GM19372 (cell line): ENCODE data around the gene PCED1B.
"Not testable (repeated sequence)": the region's sequence is repeated elsewhere in the genome, so short reads cannot be mapped to it uniquely, and the experiment has no call there.

Experiments used
- ATAC-seq: cut with Tn5 transposase; IDR thresholded peaks from one replicate; pipeline ENCODE4 v1.9.1; 2021; ENCODE audit warnings: mild to moderate bottlenecking, low read depth, moderate library complexity; ENCODE audit not compliant: unreplicated experiment

The PCED1B gene

DNA sequence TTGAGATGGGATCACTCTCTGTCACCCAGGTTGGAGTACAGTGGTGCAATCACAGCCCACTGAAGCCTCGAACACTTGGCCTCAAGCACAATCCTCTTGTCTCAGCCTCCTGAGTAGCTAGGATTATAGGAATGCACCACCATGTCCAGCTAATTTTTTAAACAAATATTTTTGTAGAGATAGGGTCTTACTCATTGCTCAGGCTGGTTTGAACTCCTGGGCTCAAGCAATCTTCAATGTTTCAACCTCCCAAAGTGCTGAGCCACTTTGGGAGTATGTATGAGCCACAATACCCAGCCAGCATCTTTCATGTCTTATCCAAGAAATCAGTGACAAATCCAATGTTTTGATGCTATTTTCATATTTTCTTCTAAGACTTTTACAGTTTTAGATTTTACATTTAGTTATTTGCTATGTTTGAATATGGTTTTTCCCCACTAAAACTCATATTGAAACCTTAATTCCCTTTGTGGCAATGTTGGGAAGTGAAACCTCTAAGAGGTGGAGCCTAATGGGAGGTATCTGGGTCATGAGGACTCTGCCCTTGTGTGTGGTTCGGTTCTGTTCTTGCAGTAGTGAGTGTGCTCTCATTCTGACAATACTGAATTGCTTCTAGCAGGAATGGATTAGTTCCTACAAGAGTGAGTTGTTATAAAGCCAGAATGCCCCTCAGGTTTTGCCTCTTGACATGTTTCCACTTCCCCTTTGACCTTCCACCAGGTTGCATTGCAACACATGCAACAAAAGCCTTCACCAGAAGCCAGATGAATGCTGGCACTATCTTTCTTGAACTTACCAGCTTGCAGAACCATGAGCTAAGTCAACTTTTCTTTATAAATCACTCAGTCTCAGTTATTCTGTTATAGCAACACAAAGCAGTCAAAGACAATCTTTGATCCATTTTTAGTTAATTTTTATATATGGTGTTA is 81.2 kb downstream of the PCED1B start:
- no peak for ATAC-seq

DNA sequence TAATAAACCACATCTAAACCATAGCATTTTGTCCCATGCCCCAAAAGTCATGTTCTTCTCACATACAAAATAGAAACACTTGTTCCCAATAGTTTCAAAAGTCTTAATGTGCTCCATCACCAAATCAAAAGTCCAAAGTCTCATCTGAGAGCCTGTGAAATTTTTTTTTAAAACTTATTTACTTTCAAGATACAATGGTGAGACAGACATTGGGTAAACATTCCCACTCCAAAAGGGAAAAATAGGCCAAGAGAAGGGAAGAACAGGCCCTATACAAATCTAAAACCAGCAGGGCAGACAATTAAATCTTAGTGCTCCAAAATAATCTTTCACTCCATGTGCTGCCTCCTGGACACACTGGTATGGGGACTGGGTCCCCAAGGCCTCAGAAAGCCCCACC is 84.7 kb downstream of the PCED1B start:
- ATAC-seq = no peak

DNA sequence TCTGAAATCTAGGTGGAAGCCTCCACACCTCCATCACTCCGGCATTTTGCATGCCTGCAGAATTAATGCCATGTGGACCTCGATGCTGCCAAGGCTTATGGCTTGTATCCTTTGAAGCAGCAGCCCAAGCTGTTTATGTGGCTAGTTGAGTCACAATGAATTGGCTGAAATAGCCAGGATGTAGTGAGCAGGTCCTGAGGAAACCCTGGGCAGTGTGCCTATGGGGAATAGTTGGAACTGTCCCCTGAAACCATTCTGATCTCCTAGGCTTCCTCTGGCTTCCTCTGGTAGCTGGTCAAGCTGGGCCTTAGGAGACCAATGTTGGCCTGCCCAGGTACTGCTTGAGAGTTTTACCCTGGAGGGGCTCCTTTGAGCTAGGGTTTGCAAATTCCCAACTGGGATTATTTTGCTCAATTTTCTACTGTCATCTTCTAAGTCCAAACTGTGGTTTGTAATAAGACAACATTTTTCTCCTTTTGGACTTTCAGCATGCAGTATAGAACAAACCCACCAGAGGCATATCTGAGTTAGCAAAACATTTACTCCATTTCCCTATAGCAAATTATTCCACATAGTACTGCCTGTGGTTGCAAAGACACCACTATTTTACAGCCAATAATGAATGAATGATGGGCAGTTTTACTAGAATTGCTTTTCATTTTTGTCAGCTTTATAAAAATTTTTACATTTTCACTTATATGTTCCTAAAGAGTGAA is 85.5 kb downstream of the PCED1B start:
- no peak for ATAC-seq

DNA sequence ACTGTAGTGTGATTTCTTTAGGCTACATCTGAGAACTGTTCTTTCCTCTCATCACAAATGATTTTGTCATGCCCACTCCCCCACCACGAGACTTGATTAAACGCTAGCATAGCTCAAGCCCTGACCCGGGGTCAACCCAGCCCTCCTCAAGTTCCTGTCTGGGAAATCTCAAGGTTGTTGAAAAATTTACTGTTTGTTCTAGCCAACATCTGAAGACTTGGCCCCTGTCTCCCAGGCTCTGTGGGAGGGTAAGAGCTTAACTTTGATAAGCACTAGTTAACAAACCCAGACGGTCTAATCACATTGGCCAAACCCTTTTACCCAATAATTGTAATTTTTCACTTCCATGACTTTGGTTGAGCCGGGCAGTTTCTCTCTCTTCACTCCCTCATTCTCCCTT is 86.5 kb downstream of the PCED1B start:
- no peak for ATAC-seq

DNA sequence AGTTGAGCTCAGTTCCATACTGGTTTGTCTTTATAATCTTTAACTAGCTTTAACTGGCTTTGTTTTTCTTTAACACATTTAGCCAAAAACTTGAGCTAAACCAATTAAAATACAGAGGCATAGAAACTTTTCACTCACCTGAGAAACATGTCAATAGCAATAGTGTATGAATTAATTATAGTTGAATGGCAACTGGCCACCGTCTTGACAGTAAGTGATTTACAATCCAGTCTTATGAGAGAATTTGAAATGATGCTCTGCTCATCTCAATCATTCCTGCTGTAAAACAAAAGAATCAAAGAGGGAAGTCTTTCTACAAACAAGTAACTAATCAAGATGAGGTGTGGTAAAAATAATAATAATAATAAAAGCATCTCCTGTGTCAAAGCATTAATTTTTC is 86.9 kb downstream of the PCED1B start:
- no peak for ATAC-seq

DNA sequence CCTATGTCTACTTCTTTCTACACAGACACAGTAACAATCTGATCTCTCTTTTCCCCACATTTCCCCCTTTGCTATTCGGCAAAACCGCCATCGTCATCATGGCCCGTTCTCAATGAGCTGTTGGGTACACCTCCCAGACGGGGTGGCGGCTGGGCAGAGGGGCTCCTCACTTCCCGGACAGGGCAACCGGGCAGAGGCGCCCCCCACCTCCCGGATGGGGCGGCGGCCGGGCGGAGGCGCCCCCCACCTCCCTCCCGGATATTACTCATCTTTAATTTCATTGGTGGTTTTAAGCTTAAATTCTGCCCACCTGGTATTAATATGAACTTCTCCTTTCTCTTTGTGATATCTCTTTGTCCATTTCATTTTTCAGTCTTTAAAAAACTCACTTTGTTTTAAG is 90.9 kb downstream of the PCED1B start:
- ATAC-seq = not testable (repeated sequence)

DNA sequence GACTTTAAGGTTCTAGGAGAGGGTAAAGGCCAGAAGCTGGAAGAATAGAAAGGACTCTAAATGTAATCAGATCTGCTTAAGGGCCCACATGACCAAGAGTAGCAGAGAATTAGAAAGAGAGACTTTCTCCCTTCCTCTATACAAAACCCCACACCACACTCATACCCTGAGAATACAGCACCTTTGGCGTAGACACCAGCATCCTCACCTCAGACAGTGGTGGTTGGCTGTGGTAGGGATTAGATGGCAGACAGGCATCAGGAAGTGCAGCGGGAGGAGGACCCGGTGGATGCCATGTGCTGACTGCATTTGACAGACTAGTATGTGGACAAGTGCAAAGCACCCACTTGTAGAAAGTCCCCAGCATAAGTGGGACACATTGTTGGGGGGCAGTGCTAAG is 98.6 kb downstream of the PCED1B start:
- ATAC-seq = no peak

DNA sequence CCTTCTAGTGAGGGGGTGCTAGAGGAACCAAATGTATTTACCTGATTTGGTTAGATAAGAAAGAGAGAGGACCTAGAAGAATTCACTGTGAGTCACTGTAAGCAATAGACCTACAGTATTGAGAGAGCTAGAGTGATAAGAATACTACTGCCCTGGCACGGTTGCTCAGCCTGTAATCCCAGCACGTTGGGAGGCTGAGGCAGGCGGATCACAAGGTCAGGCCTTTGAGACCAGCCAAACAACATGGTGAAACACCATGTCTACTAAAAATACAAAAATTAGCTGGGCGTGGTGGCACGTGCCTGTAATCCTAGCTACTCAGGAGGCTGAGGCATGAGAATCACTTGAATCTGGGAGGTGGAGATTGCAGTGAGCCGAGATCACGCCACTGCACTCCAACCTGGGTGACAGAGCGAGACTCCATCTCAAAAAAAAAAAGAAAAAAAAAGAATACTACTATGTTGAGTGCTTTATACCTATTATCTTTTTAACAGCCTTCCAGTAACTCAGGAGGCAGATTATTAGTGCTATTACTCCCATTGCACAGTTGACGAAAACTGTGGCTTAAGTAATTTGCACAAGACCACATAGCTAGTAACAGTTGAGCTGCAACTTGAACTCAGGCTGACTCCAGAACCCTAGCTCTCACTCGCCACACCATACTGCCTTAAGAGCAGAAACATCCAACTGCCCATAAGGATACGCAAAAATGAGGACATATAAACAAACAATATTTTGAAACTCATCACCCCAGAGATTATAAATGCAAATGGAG is 102.9 kb downstream of the PCED1B start:
- ATAC-seq = not testable (repeated sequence)

DNA sequence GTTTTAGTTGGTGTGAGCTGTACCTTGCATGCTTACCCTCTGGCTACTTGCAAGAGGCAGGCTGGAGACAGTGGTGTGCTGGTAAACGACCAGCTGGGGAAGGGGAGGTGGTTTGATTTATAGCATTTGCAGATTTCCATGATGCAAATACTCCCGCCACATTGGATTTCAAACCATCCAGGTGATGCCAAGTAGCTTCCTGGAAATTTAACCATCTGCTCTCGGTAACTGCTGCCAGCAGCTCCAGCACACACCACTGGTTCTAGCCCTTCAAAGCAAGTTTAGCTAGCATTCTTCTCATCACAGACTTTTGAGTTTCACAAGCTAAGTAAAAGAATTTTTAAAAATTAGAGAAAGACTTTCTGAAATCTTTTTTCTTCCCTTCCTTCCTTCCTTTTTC is 104.8 kb downstream of the PCED1B start:
- no peak for ATAC-seq

DNA sequence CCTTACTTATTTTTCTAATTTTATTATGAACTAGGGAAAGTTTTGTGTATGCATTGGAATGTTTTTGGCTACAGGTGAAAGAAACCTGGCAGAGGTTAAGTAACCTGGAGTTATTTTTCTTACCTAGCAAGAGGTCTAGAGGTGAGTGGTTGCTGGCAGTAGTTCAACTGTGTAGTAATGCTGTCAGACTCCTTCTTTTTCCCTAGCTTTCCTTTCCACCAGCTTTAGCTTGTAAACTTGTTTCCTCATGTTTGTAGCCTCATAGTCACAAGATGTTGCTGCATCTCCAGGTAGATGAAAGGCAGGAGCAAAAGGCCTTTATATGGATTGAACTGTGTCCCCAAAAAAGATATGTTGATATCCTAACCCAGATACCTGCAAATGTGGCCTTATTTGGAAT is 105.4 kb downstream of the PCED1B start:
- ATAC-seq = no peak

DNA sequence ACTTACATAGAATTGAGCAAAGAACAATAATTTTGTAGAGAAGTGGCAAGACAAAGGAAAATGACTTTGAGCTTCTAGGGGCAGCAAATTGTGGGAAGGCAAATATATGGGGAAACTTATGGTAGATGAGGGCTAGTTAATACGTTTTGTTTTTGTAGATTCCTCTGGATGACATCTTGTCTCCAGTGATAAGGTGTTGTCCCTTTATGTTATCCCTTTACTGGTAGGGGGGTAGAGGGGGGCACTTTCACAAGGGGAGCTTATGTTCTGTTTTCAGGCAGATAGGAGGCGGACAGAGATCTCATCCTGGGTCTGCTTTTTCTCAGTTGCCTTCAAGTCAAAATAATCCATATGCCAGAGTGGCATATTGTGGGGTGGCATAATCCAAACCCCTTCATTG is 106.8 kb downstream of the PCED1B start:
- no peak for ATAC-seq

DNA sequence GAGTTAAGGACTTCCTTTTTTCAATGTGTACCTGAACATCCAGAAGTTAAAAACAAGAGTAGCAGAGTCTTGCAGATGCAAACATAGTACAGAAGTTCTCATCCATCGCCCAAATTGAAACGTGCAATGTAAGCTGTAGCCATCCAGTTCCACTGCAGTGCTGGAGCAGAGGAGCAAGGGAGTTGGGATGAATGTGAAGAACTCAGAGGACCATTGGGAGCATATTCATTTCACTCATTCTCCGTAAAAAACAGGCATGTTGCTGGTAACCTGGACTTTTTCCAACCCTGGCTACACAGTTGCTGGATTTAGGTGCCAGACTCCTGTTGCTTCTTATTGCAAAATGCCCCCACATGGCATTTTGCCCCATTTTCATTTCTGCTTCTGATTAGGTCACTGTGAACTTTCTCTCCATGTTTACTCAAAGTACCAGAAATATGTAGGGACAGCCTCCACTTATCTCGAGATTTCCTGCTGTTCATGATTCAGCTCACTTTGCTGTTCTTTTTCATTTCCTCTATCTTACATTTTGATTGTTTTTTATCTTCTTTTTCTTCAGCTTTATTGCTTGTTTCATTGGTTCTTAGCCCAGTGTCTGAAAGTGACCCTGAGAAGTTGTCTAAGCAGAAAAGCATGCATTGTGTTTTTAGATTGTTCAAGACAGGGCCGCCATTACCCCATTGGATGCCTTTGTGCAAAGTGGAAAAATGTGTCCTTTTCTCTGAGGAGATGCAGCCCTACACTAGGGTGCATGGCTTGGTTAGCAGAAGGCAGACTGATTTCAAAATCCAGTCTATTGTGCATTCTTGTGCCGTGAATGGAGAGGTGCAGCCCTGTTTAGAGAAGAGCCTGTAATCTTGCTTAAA is 109.4 kb downstream of the PCED1B start:
- no peak for ATAC-seq

DNA sequence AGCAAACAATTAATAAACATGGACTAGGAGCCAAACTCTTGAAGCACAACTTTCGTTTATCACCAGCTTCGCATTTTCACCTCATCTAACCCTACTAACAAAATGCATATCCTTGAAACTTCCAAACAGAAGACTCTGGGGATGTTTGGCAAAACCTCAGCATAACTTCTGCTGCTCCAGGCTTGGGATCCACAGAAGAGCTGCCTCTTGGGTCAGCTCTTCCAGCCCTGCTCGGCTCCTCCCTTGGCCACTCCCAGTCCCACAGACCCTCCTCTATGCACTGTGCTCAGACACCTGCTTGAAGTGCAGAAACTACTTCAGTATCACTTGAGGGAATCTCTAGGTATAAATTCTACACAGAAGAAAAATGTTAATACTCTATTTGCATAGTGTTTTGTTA is 110.3 kb downstream of the PCED1B start:
- ATAC-seq = no peak

DNA sequence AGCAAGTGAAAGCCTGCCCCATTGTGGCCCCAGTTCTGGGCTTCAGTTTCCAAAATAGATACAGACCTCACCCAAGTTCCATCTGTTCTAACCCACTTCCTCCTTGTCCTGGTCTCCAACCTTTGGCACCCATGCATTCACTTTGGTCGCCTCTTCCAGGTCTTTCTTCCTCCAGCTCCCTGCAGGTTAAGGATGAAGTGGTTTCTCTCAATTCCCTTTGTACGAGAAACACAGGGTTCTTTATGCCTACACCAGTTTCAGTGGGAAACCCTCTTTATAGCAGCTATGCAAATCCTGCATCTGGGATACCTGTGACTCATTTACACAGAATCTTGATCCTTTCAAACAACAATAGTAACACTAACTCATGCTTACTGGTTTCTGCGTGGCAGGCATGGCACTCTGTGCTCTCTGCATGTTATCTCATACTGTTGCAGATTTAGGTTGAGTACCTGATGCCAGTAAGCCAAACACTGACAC is 110.9 kb downstream of the PCED1B start:
- no peak for ATAC-seq

DNA sequence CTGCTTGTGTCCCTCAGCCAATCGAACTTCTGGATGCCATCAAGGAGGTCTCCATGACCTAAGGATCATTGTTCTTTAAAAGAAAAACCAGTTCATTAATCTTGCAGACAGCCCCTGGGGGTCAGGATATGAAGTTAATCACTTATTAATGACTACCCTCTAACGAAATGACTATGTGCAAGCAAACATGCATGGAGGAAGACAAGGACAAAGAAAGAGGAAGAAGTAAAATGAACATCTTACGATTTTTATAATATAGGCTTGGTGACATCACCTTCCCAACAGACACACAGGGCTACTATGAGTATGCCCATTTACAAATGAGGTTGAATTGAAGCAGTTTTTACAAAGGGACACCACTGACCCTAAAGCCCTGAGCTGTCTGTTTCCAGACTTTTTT is 111.5 kb downstream of the PCED1B start:
- no peak for ATAC-seq

DNA sequence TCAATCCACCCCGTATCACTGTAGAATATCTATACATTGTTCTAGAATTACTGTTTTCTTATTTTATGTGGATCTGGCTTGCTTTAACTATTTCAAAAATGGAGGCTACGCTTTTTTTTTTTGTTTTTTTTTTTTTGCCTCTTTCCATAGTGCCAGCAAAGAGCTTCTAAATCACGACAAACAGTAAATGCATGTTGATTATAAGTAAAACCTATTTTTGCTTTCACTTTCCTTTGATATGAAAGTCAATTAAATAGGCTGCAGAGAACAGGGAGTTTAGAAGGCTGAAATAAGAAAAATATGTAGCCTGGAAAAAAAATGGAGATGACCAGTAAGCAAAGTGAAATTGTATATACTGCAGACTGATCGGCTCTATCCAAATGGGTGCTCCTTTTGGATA is 112.6 kb downstream of the PCED1B start:
- no peak for ATAC-seq

DNA sequence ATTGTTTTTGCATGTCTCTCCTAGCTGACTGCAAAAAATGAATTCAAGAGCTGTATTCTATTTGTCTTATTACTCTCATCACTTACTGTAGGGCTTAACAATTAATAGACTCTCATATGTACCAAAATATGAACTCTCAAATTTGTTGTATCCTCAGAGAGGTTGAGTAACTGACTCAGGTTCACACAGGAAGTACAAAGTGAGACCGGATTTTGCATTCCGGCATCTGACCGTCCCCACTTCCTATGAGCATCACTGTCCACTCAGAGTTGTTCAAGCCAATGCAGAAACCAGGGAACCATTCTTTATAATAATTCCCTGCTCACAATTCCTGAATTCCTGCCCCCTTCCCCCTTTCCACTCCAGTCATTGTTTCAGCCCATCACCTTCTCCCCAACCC is 113.6 kb downstream of the PCED1B start:
- no peak for ATAC-seq

DNA sequence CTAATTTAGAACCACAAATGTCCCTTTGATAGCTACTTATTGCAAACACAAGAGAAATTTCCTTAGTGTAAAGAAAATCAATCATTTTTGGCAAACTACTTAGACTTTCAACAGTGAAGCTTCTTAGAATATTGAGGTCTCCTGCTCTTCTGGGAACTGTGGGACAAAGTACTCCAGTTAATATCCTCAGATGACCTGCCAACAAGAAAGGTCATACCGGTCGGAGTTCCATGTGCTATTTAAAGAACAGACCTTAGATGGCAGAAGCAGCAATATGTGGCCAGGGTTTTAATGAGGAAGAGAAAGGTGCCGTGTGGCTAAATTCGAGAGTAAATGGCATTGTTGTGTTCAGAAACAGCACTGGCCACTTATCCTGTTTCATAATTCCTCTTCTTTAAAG is 115.1 kb downstream of the PCED1B start:
- no peak for ATAC-seq

DNA sequence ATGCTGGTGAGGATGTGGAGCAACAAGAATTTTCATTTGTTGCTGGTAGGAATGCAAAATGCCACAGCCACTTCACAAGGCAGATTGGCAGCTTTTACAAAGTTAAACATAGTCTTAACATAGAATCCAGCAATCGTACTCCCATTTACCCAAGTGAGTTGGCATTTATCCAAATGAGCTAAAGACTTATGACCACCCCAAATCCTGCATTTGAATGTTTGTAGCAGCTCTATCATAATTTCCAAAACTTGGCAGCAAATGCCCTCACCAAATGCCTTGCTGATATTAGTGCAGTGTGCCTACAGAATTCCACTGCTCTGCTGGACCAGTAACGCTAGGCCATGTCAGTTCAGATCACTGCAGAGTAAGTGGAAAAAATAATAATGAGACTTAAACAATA is 121.0 kb downstream of the PCED1B start:
- no peak for ATAC-seq

DNA sequence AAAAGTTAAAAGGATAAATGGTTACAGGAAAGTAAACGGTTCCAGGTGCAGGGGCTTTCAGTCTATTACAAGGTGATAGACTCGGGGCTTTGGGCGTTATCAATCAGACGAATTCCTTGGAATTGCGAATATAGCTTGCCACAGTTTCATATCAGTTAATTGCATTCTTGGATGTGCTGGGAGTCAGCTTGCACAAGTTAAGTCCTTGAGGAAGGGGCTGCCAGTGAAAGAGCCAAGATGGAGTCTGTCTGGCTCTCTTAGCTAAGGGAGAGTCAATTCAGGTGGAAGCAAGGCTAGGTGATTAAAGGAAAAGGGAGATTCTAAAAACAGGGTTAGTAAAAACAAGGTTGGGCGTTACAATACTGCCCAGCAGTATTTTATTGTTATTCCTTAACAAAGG is 121.8 kb downstream of the PCED1B start:
- ATAC-seq = not testable (repeated sequence)
